HS-5 (cell line): ENCODE data around the gene CFAP92.

Source experiments
- DNase-seq: peaks from one replicate; pipeline ENCODE4 v3.0.0-alpha.2; 2012; ENCODE audit warnings: low read depth

The CFAP92 gene

DNA sequence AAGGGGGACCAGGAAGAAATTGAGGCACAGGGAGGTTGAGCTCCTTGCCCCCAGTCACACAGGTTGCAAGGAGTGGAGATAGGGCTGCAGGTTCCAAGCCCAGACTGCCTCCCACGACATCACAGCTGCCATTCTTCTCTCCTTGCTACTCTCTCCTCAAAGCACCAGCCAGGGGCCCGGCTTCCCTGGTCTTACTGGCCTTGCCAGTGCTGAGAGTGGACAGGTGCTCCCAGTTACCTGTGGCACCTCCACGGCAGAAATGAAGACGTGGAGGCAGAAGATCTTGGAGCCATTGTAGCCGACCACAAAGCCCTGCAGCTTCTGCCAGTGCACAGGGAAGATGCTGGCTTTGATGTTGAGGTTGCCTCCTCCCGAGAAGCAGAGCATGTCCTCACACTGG lies 132.4 kb downstream of the CFAP92 start:
- no peak for DNase-seq
